PC-3 (cell line): ENCODE results near the gene NOVA1.

ENCODE experiments used
- CTCF ChIP-seq: fragments of 300-600 bp; sonication (generic); conservative IDR thresholded peaks from 2 replicates; pipeline ENCODE4 v1.5.1; 2017; ENCODE audit warnings: antibody characterized with exemption, low read depth, mild to moderate bottlenecking, low read length
- EZH2 ChIP-seq: fragments of 300-600 bp; sonication (generic); IDR thresholded peaks from one replicate; pipeline ENCODE4 v1.6.1; 2017; ENCODE audit warnings: antibody characterized with exemption, mild to moderate bottlenecking, low read length; ENCODE audit not compliant: unreplicated experiment
- EZH2phosphoT487 ChIP-seq: fragments of 300-600 bp; sonication (generic); IDR thresholded peaks from 2 replicates; pipeline ENCODE4 v1.6.1; 2018; ENCODE audit warnings: mild to moderate bottlenecking, antibody characterized with exemption, low read length, borderline replicate concordance

- no peak for TF ChIP-seq CTCF
- no peak for TF ChIP-seq EZH2
- TF ChIP-seq EZH2phosphoT487, result no peak
Measured at GRCh38 chr14:26412421-26412820, 185.4 kb downstream of the NOVA1 start.
